DND-41 (cell line): Measurements from ENCODE around the gene NAXD.

Experiments used
- CTCF ChIP-seq: IDR thresholded peaks from 2 replicates; pipeline ENCODE4 v1.5.1; 2012; ENCODE audit warnings: borderline replicate concordance, low read length, moderate library complexity, mild to moderate bottlenecking; ENCODE audit not compliant: poor library complexity, severe bottlenecking; ENCODE audit errors: extremely low read depth
- EZH2 ChIP-seq: IDR thresholded peaks from 3 replicates; pipeline ENCODE4 v1.6.1; 2012; ENCODE audit warnings: borderline replicate concordance, low read depth, mild to moderate bottlenecking, moderate library complexity, low read length, inconsistent platforms; ENCODE audit not compliant: severe bottlenecking

GRCh38 chr13:110634558-110634957 is 19.2 kb downstream of the NAXD start:
- TF ChIP-seq CTCF (no peak), EZH2 (no peak)
